Fibroblast of pulmonary artery (primary cell): Measurements from ENCODE around the gene OBSL1.
A peak's percentile ranks its signal among the peaks of the same experiment; 100 is the strongest.

Experiments
- DNase-seq: peaks from one replicate; pipeline ENCODE4 v3.0.0-alpha.2; 2010; ENCODE audit warnings: low read depth
- H3K4me3 ChIP-seq: replicated peaks from 2 replicates; pipeline ENCODE4 v1.5.1; 2011; ENCODE audit warnings: low read depth, mild to moderate bottlenecking, control low read depth, low read length, moderate library complexity
- CTCF ChIP-seq: IDR thresholded peaks from 2 replicates; pipeline ENCODE4 v1.5.1; 2011; ENCODE audit warnings: mild to moderate bottlenecking, control low read depth, low read length, inconsistent platforms; ENCODE audit errors: missing control alignments

Gene OBSL1

DNA sequence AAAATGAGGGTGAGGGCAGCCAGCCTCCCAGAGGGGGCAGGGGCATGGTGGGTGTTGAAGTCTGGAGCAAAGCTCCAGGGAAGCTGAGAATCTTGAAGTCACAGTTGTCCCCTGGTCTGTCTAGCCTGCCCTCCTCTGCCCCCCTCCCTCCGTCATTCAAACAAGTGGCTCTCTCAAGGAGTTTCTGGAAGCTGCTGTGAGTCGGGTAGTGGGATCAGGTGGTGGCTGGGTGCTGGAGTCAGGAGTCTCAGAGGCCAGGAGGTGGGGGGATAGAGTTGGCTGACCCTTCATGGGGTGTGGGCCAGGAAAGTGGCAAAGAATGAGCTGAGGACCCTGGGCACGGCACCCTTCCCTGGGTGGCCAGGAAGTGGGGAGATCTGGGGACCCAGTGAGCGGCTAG is 57.6 kb downstream of the OBSL1 start:
- no peak for DNase-seq
- no peak for TF ChIP-seq CTCF
- H3K4me3 ChIP-seq, result no peak overlapping the region

GRCh38 chr2:219512524-219513216 is 58.7 kb downstream of the OBSL1 start:
- no peak overlapping the region for H3K4me3 ChIP-seq
- no peak for TF ChIP-seq CTCF
- DNase-seq, result no peak

- TF ChIP-seq CTCF, result no peak
- H3K4me3 ChIP-seq, result no peak overlapping the region
- no peak for DNase-seq
Measured at GRCh38 chr2:219511547-219512325, 59.6 kb downstream of the OBSL1 start.

DNA sequence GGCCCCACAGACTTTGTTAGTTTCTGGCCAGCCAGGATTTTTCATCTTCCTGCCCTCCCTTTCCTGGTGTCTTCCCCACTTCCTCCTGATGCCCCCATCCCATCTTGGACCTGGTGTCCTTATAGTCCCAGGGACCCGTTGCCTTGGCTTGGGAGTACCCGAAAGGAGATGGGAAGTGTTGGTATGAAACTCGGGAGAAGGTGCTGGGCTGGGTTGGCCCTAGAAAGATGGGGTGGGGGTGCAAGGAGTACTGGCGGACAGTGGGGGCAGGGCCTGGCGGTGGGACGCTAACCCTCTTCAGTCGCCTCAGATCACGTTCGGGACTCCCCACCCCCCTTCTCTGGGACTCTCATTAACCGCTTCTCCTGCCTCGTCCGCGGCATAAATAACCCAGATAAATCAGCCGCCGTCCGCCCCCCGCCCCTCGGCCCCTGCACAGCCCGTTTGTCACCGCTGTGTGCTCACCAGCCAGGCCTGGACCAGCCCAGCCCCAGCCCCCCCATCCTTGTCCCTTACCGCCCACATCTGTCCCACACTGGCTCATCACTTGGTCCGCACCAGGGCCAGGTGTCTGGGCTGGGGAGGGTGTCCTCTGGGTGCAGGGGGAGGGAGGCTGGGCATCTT is 60.7 kb downstream of the OBSL1 start:
- H3K4me3 ChIP-seq, result no peak overlapping the region
- no peak for TF ChIP-seq CTCF
- no peak for DNase-seq

- DNase-seq, result peak; percentile 50
- peak overlapping the region; percentile 42 for H3K4me3 ChIP-seq
- TF ChIP-seq CTCF, result peak; percentile 79
Measured at GRCh38 chr2:219509780-219510511, 61.4 kb downstream of the OBSL1 start.

DNA sequence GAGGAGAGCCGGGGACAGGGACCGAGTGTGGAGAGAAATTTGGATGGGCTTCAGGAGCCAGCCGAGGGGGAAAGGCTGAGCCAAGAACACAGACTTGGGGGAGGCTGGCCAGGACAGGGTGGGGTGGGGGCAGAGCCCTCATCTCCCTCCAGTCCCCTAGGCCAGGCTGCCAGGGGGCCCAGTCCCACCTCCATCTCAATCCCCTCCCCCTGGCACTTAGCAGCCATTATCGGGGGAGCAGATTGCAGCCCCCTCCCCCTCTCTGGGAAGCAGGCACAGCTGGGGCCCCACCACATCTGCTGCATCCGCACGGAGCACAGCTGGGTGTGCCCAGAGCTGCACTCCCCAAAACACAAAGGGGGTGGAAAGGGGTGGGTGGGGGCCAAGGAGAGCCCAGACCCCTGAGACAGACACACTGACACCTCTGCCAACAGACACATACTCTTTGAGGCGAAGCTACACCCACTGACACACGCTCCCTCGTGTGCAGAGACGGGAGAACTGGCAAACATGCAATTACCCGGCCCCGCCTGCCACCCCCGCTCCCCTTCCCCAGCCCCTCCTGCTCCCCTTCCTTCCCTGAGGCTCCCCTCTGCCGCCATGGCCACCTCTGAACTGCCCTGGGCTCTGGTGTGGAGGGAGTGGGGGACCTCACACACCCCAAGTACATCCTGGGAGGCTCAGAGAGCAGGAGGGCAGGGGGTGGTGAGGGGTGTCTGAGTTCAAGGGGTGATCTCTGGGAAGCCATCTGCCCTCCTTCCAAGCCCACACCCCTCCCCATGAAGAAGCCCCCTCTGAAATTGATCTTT is 62.2 kb downstream of the OBSL1 start:
- H3K4me3 ChIP-seq, result no peak overlapping the region
- no peak for DNase-seq
- TF ChIP-seq CTCF, result no peak
